PC-3 (cell line): ENCODE data around the gene CNTNAP2. TPM values are rescaled to one million over a fixed set of nuclear protein-coding genes. Genes with fewer than 3 reads are reported as not detected.

Experiments used
- ATAC-seq: fragments of 200-7000 bp; cut with Tn5 transposase; 2 replicates; pipeline ENCODE4 v1.9.1; 2020; ENCODE audit warnings: mild to moderate bottlenecking, moderate library complexity
- BruUV-seq: library from RNA; stranded (reverse); fragments of 400-500 nt; replicated peaks from 2 replicates; lab custom pipeline; 2021; lab: Mats Ljungman, UMichigan
- CTCF ChIA-PET: fragments of 300-600 bp; sonication (Branson Sonifier 250); formaldehyde crosslinking; loops from one replicate; lab custom pipeline; 2022; ENCODE audit warnings: antibody characterized with exemption; lab: Charles Lee
- POLR2A ChIA-PET: fragments of 300-600 bp; sonication (Branson Sonifier 250); formaldehyde crosslinking; loops from one replicate; lab custom pipeline; 2022; ENCODE audit warnings: antibody characterized with exemption; ENCODE audit not compliant: unreplicated experiment; lab: Charles Lee
- DNase-seq: peaks from one replicate; pipeline ENCODE4 v3.0.0-alpha.2; 2015
- H2AFZ ChIP-seq: fragments of 300-600 bp; sonication (generic); 2 replicates; pipeline ENCODE4 v1.6.0; 2016; ENCODE audit warnings: antibody characterized with exemption, low read length
- H3F3A ChIP-seq: fragments of 300-600 bp; sonication (generic); one replicate; pipeline ENCODE4 v1.6.0; 2017; ENCODE audit warnings: antibody characterized with exemption, low read length, control low read depth, mild to moderate bottlenecking; ENCODE audit not compliant: unreplicated experiment
- H3K27ac ChIP-seq: fragments of 300-600 bp; sonication (generic); 2 replicates; pipeline ENCODE4 v1.5.1; 2016; ENCODE audit warnings: mild to moderate bottlenecking, low read length
- H3K27me3 ChIP-seq: fragments of 300-600 bp; sonication (generic); 2 replicates; pipeline ENCODE4 v1.6.1; 2016; ENCODE audit warnings: low read length, mixed read lengths
- H3K36me3 ChIP-seq: fragments of 300-600 bp; sonication (generic); 2 replicates; pipeline ENCODE4 v1.6.1; 2016; ENCODE audit warnings: low read depth, mixed run types, low read length, mixed read lengths
- H3K4me1 ChIP-seq: fragments of 300-600 bp; sonication (generic); 2 replicates; pipeline ENCODE4 v1.5.1; 2016; ENCODE audit warnings: low read length; ENCODE audit not compliant: insufficient read depth
- H3K4me2 ChIP-seq: fragments of 300-600 bp; sonication (generic); 2 replicates; pipeline ENCODE4 v1.6.0; 2016; ENCODE audit warnings: low read length
- H3K4me3 ChIP-seq: fragments of 300-600 bp; sonication (generic); 2 replicates; pipeline ENCODE4 v1.5.1; 2016; ENCODE audit warnings: mild to moderate bottlenecking, low read length, mixed read lengths
- H3K79me2 ChIP-seq: fragments of 300-600 bp; sonication (generic); 2 replicates; pipeline ENCODE4 v1.6.1; 2017; ENCODE audit warnings: low read length, mixed read lengths
- H3K9ac ChIP-seq: fragments of 300-600 bp; sonication (generic); 2 replicates; pipeline ENCODE4 v1.6.0; 2016; ENCODE audit warnings: mild to moderate bottlenecking, low read length
- H3K9me2 ChIP-seq: fragments of 300-600 bp; sonication (generic); replicated peaks from 2 replicates; pipeline ENCODE4 v1.6.1; 2016; ENCODE audit warnings: mixed run types, low read length, mixed read lengths
- H3K9me3 ChIP-seq: fragments of 300-600 bp; sonication (generic); 2 replicates; pipeline ENCODE4 v1.6.1; 2016; ENCODE audit warnings: low read length, mixed read lengths
- H4K20me1 ChIP-seq: fragments of 300-600 bp; sonication (generic); 2 replicates; pipeline ENCODE4 v1.6.1; 2016; ENCODE audit warnings: low read length, mixed read lengths
- EZH2 ChIP-seq: fragments of 300-600 bp; sonication (generic); IDR thresholded peaks from one replicate; pipeline ENCODE4 v1.6.1; 2017; ENCODE audit warnings: antibody characterized with exemption, mild to moderate bottlenecking, low read length; ENCODE audit not compliant: unreplicated experiment
- EZH2phosphoT487 ChIP-seq: fragments of 300-600 bp; sonication (generic); IDR thresholded peaks from 2 replicates; pipeline ENCODE4 v1.6.1; 2018; ENCODE audit warnings: mild to moderate bottlenecking, antibody characterized with exemption, low read length, borderline replicate concordance
- intact Hi-C: fragments of 100-400 bp; cut with micrococcal nuclease; formaldehyde crosslinking; loops from 2 replicates; pipeline ENCODE4 v1.9.0; 2023
- total RNA-seq: library from RNA; depleted of rRNA; stranded (reverse); fragments of >200 nt; gene quantifications from 2 replicates; pipeline ENCODE4 v1.2.3, GENCODE V29; 2014
- TF ChIP-seq, protein P1 (sequence below): fragments of 300-600 bp; sonication (generic); conservative IDR thresholded peaks from 2 replicates; pipeline ENCODE4 v1.5.1; 2017; ENCODE audit warnings: antibody characterized with exemption, low read depth, mild to moderate bottlenecking, low read length

Gene CNTNAP2
- total RNA-seq, 1 experiment from 2014 or later: 1.5 TPM

DNA sequence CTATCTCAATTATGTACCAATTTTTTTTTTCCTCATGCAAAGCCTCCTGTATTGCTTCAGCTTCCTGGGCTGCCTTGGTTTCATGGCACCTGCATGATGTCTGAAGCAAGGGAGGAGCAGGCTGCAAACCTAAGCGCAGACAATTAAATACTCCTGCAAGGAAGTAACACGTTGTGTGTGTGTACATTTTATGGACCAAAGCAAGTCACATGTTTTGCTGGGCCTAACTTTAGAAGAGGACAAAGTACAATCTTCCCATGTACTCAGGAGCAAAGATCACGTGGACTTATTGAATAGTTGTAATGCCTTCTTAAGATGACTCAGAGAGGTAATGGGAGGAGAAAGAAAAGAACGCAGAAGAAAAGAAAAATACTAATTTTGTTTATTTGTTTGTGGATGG lies 1530.0 kb downstream of the CNTNAP2 start:
- H3K27me3 ChIP-seq: no peaks in the 10 kb centered on the region
- ChIA-PET POLR2A (no interaction called here), CTCF (no interaction called here)
- H3K4me2 ChIP-seq: no peak overlapping the region
- no peaks in the 10 kb centered on the region for H3K9me2 ChIP-seq
- intact Hi-C loops: no loop called here
- BruUV-seq: no TSS peak
- no peaks in the 10 kb centered on the region for H3K79me2 ChIP-seq
- no peak overlapping the region for H3K27ac ChIP-seq
- no peaks in the 10 kb centered on the region for H3F3A ChIP-seq
- no peaks in the 10 kb centered on the region for H4K20me1 ChIP-seq
- H3K9ac ChIP-seq: no peak overlapping the region
- H2AFZ ChIP-seq: no peak overlapping the region
- no peaks in the 10 kb centered on the region for H3K36me3 ChIP-seq
- no peaks in the 10 kb centered on the region for H3K9me3 ChIP-seq
- no peak for DNase-seq
- TF ChIP-seq EZH2phosphoT487 (no peak), EZH2 (no peak)
- TF ChIP-seq, protein P1, sequence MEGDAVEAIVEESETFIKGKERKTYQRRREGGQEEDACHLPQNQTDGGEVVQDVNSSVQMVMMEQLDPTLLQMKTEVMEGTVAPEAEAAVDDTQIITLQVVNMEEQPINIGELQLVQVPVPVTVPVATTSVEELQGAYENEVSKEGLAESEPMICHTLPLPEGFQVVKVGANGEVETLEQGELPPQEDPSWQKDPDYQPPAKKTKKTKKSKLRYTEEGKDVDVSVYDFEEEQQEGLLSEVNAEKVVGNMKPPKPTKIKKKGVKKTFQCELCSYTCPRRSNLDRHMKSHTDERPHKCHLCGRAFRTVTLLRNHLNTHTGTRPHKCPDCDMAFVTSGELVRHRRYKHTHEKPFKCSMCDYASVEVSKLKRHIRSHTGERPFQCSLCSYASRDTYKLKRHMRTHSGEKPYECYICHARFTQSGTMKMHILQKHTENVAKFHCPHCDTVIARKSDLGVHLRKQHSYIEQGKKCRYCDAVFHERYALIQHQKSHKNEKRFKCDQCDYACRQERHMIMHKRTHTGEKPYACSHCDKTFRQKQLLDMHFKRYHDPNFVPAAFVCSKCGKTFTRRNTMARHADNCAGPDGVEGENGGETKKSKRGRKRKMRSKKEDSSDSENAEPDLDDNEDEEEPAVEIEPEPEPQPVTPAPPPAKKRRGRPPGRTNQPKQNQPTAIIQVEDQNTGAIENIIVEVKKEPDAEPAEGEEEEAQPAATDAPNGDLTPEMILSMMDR: no peak
- ATAC-seq: no peak
- H3K4me1 ChIP-seq: peaks cover 6% of the 10 kb centered on the region; the same call in 1 of the 2 replicates
- H3K4me3 ChIP-seq: no peak overlapping the region

DNA sequence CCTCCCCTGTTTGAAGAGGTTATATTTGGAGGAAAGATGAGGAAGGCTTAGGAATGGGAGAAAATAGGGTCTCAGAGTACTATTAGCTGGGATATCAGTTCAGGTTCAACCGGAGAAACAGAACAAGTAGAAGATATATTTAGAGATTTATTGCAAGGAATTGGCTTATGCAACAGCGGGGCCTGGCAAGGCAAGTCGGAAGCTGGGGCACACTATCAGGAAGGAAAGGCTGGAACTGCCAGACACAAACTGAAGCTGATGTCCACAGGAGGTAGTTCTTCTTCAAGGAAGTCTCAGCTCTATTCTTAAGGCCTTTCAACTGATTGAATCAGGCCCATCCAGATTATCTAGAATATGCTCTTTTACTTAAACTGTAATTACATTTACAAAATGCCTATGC lies 1534.4 kb downstream of the CNTNAP2 start:
- H2AFZ ChIP-seq: no peak overlapping the region
- no peak for TF ChIP-seq EZH2
- no peak overlapping the region for H3K4me3 ChIP-seq
- peaks cover 10% of the 10 kb centered on the region; the same call in 1 of the 2 replicates for H3K4me1 ChIP-seq
- ChIA-PET POLR2A (no interaction called here), CTCF (no interaction called here)
- no peaks in the 10 kb centered on the region for H3K36me3 ChIP-seq
- H3K27ac ChIP-seq: no peak overlapping the region
- no peaks in the 10 kb centered on the region for H3K9me2 ChIP-seq
- H3K27me3 ChIP-seq: no peaks in the 10 kb centered on the region
- no peak overlapping the region for H3K4me2 ChIP-seq
- DNase-seq (no peak), ATAC-seq (no peak)
- H3F3A ChIP-seq: no peaks in the 10 kb centered on the region
- no peaks in the 10 kb centered on the region for H4K20me1 ChIP-seq
- no peak overlapping the region for H3K9ac ChIP-seq
- H3K9me3 ChIP-seq: no peaks in the 10 kb centered on the region
- BruUV-seq: no TSS peak
- no peaks in the 10 kb centered on the region for H3K79me2 ChIP-seq
- intact Hi-C loops: no loop called here

DNA sequence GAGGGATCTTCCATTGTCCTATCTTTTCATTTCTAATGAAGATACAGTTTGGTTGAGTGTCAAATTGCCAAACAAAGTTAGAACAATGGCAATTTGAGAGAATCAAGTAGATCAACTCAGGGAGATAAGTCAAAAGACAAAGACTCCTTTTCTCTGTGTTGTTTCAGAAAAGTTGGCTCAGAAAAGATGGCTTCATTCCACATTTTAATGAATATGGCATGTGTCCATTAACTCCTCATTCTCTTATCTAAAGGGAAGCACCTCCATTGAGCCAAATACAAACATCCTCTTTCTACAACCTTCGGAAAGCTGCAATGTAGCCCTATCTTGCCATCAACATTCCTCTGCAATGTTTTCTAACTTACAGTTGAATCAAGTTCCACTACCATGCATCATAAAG lies 1535.0 kb downstream of the CNTNAP2 start:
- Histone ChIP-seq H3K9me2 (no peaks in the 10 kb centered on the region), H3K36me3 (no peaks in the 10 kb centered on the region), H3K27me3 (no peaks in the 10 kb centered on the region), H3K4me3 (no peak overlapping the region), H3K4me1 (peaks cover 10% of the 10 kb centered on the region; the same call in 1 of the 2 replicates), H3K9me3 (no peaks in the 10 kb centered on the region), H3K79me2 (no peaks in the 10 kb centered on the region), H2AFZ (no peak overlapping the region), H3K9ac (no peak overlapping the region), H4K20me1 (no peaks in the 10 kb centered on the region), H3F3A (no peaks in the 10 kb centered on the region), H3K27ac (no peak overlapping the region), H3K4me2 (no peak overlapping the region)
- no TSS peak for BruUV-seq
- TF ChIP-seq, protein P1: no peak
- TF ChIP-seq EZH2 (no peak), EZH2phosphoT487 (no peak)
- no peak for DNase-seq
- ChIA-PET CTCF (no interaction called here), POLR2A (no interaction called here)
- no peak for ATAC-seq
- intact Hi-C loops: no loop called here
